K562 (cell line): ENCODE results near the gene CAMK2G. TPM values are rescaled to one million over a fixed set of nuclear protein-coding genes. Genes with fewer than 3 reads are reported as not detected.

Experiments used
- ATAC-seq: fragments of 200-7000 bp; cut with Tn5 transposase; 3 replicates; pipeline ENCODE4 v1.9.1; 2020; ENCODE audit warnings: moderate library complexity
- BruUV-seq: library from RNA; stranded (reverse); fragments of 400-500 nt; replicated peaks from 2 replicates; lab custom pipeline; 2021; lab: Mats Ljungman, UMichigan
- CTCF ChIA-PET: fragments of 300-600 bp; formaldehyde crosslinking; extraction: SDS; loops from one replicate; lab custom pipeline; 2021; ENCODE audit warnings: low intra/inter-chr PET ratio; lab: Yijun Ruan, JAX
- POLR2A ChIA-PET: fragments of 300-600, 350-650 bp; sonication (Branson Sonifier 250); formaldehyde crosslinking; extraction: SDS; loops from one replicate; lab custom pipeline; 2021; ENCODE audit warnings: antibody characterized with exemption, inconsistent platforms; lab: Yijun Ruan, JAX
- DNase-seq, 4 experiments: peaks; one replicate each; pipeline versions ENCODE4 v3.0.0 to v3.0.0-alpha.2; 2011 to 2018; ENCODE audit warnings: low spot score in 3 of 4, mixed read lengths in 3 of 4; ENCODE audit errors: extremely low read depth in 1 of 4
- FAIRE-seq: peaks from 2 replicates; lab custom pipeline; 2011; peaks lifted over from hg19 to GRCh38; lab: Jason Lieb, UNC
- H2AFZ ChIP-seq: 2 replicates; pipeline ENCODE4 v1.6.0; 2011; ENCODE audit warnings: low read depth, low read length, control low read depth, inconsistent platforms
- H3K27ac ChIP-seq: fragments of 200-600 bp; 3 replicates; pipeline ENCODE4 v1.8.0; 2011; ENCODE audit warnings: low read depth, mild to moderate bottlenecking, control low read depth, inconsistent platforms, low read length, moderate library complexity, mixed read lengths; ENCODE audit errors: extremely low read depth
- H3K27me3 ChIP-seq, 2 experiments: fragments of 300-600 bp in 1 of 2; 2 replicates in 1 of 2; 3 replicates in 1 of 2; pipeline versions ENCODE4 v1.6.0 to v1.8.0; 2011; ENCODE audit warnings: inconsistent platforms in 2 of 2, low read length in 2 of 2, mild to moderate bottlenecking in 1 of 2, mixed read lengths in 1 of 2, moderate library complexity in 1 of 2; ENCODE audit not compliant: control insufficient read depth in 2 of 2, insufficient read depth in 2 of 2
- H3K36me3 ChIP-seq: fragments of 300-600 bp; 3 replicates; pipeline ENCODE4 v1.8.0; 2011; ENCODE audit warnings: mild to moderate bottlenecking, low read length, inconsistent platforms; ENCODE audit not compliant: control insufficient read depth, insufficient read depth
- H3K4me1 ChIP-seq, 2 experiments: fragments of 200-600 bp in 1 of 2; replicated peaks in 1 of 2; 2 replicates in 1 of 2; 3 replicates in 1 of 2; pipeline versions ENCODE4 v1.5.1 to v1.8.0; 2011; ENCODE audit warnings: inconsistent platforms in 2 of 2, low read length in 2 of 2, mild to moderate bottlenecking in 1 of 2, mixed read lengths in 1 of 2, moderate library complexity in 1 of 2; ENCODE audit not compliant: control insufficient read depth in 2 of 2, insufficient read depth in 2 of 2
- H3K4me2 ChIP-seq: 2 replicates; pipeline ENCODE4 v1.6.1; 2011; ENCODE audit warnings: low read length, control low read depth, inconsistent platforms, mixed read lengths; ENCODE audit not compliant: insufficient read depth
- H3K4me3 ChIP-seq: fragments of 200-600 bp; sonication (generic), shearing (Covaris generic); 2 replicates; pipeline ENCODE4 v1.5.1; 2016; ENCODE audit warnings: control low read depth, inconsistent platforms
- H3K79me2 ChIP-seq: fragments of 200-600 bp; 3 replicates; pipeline ENCODE4 v1.8.0; 2011; ENCODE audit warnings: low read length, inconsistent platforms; ENCODE audit not compliant: control insufficient read depth, insufficient read depth
- H3K9ac ChIP-seq, 2 experiments: 2 replicates each; pipeline versions ENCODE4 v1.6.0 to v1.6.1; 2011; ENCODE audit warnings: low read depth in 2 of 2, low read length in 2 of 2, control low read depth in 1 of 2, inconsistent platforms in 1 of 2, mild to moderate bottlenecking in 1 of 2, mixed read lengths in 1 of 2; ENCODE audit not compliant: insufficient read depth in 1 of 2
- H3K9me1 ChIP-seq: one replicate; pipeline ENCODE4 v1.6.0; 2011; ENCODE audit warnings: inconsistent platforms, mild to moderate bottlenecking, low read length, moderate library complexity; ENCODE audit not compliant: control insufficient read depth, insufficient read depth
- H3K9me3 ChIP-seq: replicated peaks from 2 replicates; pipeline ENCODE4 v1.5.1; 2011; ENCODE audit warnings: low read depth, low read length, inconsistent platforms; ENCODE audit not compliant: control insufficient read depth, insufficient read depth
- H4K20me1 ChIP-seq: replicated peaks from 2 replicates; pipeline ENCODE4 v1.6.1; 2011; ENCODE audit warnings: low read length, inconsistent platforms, mixed read lengths; ENCODE audit not compliant: control insufficient read depth, insufficient read depth
- ATF7 ChIP-seq: fragments of 450-650 bp; IDR thresholded peaks from 2 replicates; pipeline ENCODE4 v1.7.1; 2014; ENCODE audit warnings: mild to moderate bottlenecking, moderate library complexity
- CAMTA2 ChIP-seq: fragments of 250-450 bp; sonication (Bioruptor Pico); conservative IDR thresholded peaks from 2 replicates; pipeline ENCODE4 v1.5.1; 2022
- CBFA2T3 ChIP-seq: fragments of 450-650 bp; IDR thresholded peaks from 2 replicates; pipeline ENCODE4 v1.6.1; 2017
- ETV5 ChIP-seq: sonication (generic); formaldehyde crosslinking; IDR thresholded peaks from 2 replicates; pipeline ENCODE4 v1.4.0; 2020; ENCODE audit warnings: low read depth, mild to moderate bottlenecking, missing genetic modification reagents
- EZH2 ChIP-seq: IDR thresholded peaks from 2 replicates; pipeline ENCODE4 v1.6.1; 2012; ENCODE audit warnings: low read depth, mild to moderate bottlenecking, inconsistent platforms, low read length, borderline replicate concordance
- GATAD2B ChIP-seq: fragments of 450-650 bp; IDR thresholded peaks from 2 replicates; pipeline ENCODE4 v1.6.1; 2017; ENCODE audit warnings: mild to moderate bottlenecking, borderline replicate concordance
- HIVEP1 ChIP-seq: fragments of 250-450 bp; sonication (Bioruptor Pico); IDR thresholded peaks from 2 replicates; pipeline ENCODE4 v1.4.0; 2020; ENCODE audit warnings: mild to moderate bottlenecking
- IFI16 ChIP-seq: fragments of 250-450 bp; sonication (Bioruptor Pico); IDR thresholded peaks from 2 replicates; pipeline ENCODE4 v2.1.2; 2022; ENCODE audit warnings: mild to moderate bottlenecking, inconsistent platforms
- MEF2A ChIP-seq: IDR thresholded peaks from 2 replicates; pipeline ENCODE4 v1.6.1; 2011; ENCODE audit warnings: low read depth, mild to moderate bottlenecking, low read length, moderate library complexity; ENCODE audit not compliant: control insufficient read depth
- MEF2D ChIP-seq: conservative IDR thresholded peaks from 2 replicates; pipeline ENCODE4 v1.6.1; 2016; ENCODE audit warnings: low read depth, missing genetic modification characterization, missing compliant biosample characterization
- MIER1 ChIP-seq: fragments of 450-650 bp; IDR thresholded peaks from 2 replicates; pipeline ENCODE4 v1.6.1; 2016; ENCODE audit warnings: antibody characterized with exemption, mild to moderate bottlenecking, low read depth
- RAD21 ChIP-seq, 2 experiments: fragments of 250-450 bp in 1 of 2; fragments of 450-650 bp in 1 of 2; sonication (Bioruptor Pico) in 1 of 2; formaldehyde crosslinking in 1 of 2; IDR thresholded peaks in 1 of 2; conservative IDR thresholded peaks in 1 of 2; 2 replicates each; pipeline versions ENCODE4 v1.4.0 to v1.8.0; 2020 to 2022; ENCODE audit warnings: mild to moderate bottlenecking in 2 of 2, moderate library complexity in 1 of 2
- SMAD2 ChIP-seq: fragments of 150-350 bp; IDR thresholded peaks from 2 replicates; pipeline ENCODE4 v1.6.1; 2014; ENCODE audit warnings: low read depth, mild to moderate bottlenecking, low read length
- TAL1 ChIP-seq: fragments of 450-650 bp; IDR thresholded peaks from 2 replicates; pipeline ENCODE4 v1.6.1; 2016; ENCODE audit warnings: mild to moderate bottlenecking
- ZNF785 ChIP-seq: fragments of 250-450 bp; sonication (Bioruptor Pico); IDR thresholded peaks from 2 replicates; pipeline ENCODE4 v1.4.0; 2020; ENCODE audit warnings: mild to moderate bottlenecking
- ZZZ3 ChIP-seq: fragments of 450-650 bp; IDR thresholded peaks from 2 replicates; pipeline ENCODE4 v1.6.1; 2016; ENCODE audit warnings: antibody characterized with exemption, mild to moderate bottlenecking, moderate library complexity
- WGBS: fragments of 100-300 bp; shearing (Covaris generic); methylation state at CpG from one replicate; pipeline ENCODE4 v1.1.6; 2016; ENCODE audit warnings: low coverage, mixed read lengths; ENCODE audit not compliant: insufficient coverage; ENCODE audit errors: missing lambda C conversion rate; 5-methylcytosine and 5-hydroxymethylcytosine counted together
- in situ Hi-C: fragments of 300-500 bp; cut with MboI; formaldehyde crosslinking; loops from 4 replicates; pipeline ENCODE4 v1.15.0; 2018; ENCODE audit warnings: inconsistent platforms, mixed read lengths
- intact Hi-C: fragments of 100-400 bp; cut with micrococcal nuclease; formaldehyde crosslinking; loops from 2 replicates; pipeline ENCODE4 v1.14.2; 2022
- polyA plus RNA-seq, 8 experiments: library from polyadenylated mRNA; depleted of rRNA in 4 of 8; stranded (reverse) in 5 of 8; unstranded in 3 of 8; fragments of >200 nt; fragmentation: Nextera tagmentation in 2 of 8; fragmentation: Illumina TruSeq in 1 of 8; extraction: Ambion mirVana in 2 of 8; extraction: Trizol in 1 of 8; gene quantifications; 2 replicates each; pipeline versions ENCODE4 v1.2.1 to v1.2.3, GENCODE V29; 2011 to 2014; ENCODE audit warnings: inconsistent platforms in 1 of 8, missing spikeins in 1 of 8
- total RNA-seq, 7 experiments: library from RNA; depleted of rRNA in 6 of 7; stranded (reverse); fragments of >200 nt in 6 of 7; fragmentation: Illumina TruSeq in 2 of 7; extraction: Trizol in 2 of 7; gene quantifications; 2 replicates each; pipeline versions ENCODE4 v1.2.1 to v1.2.3, GENCODE V29; 2011 to 2021; ENCODE audit warnings: low replicate concordance in 1 of 7
- TF ChIP-seq, protein P1 (sequence below): sonication (generic); formaldehyde crosslinking; IDR thresholded peaks from 2 replicates; pipeline ENCODE4 v1.9.0; 2022; ENCODE audit warnings: mild to moderate bottlenecking, missing genetic modification reagents
- TF ChIP-seq, protein P2 (sequence below): fragments of 450-650 bp; IDR thresholded peaks from 2 replicates; pipeline ENCODE4 v1.6.1; 2016; ENCODE audit warnings: low read depth, mild to moderate bottlenecking, moderate library complexity
- TF ChIP-seq, protein P3 (sequence below): fragments of 450-650 bp; conservative IDR thresholded peaks from 2 replicates; pipeline ENCODE4 v1.6.1; 2016; ENCODE audit warnings: missing genetic modification characterization, low read depth, mild to moderate bottlenecking, missing compliant biosample characterization, moderate library complexity
- TF ChIP-seq, protein P4 (sequence below): fragments of 450-650 bp; formaldehyde crosslinking; IDR thresholded peaks from 2 replicates; pipeline ENCODE4 v1.4.0; 2020; ENCODE audit warnings: mild to moderate bottlenecking, moderate library complexity

The CAMK2G gene
- total and polyA plus RNA-seq, 9 of the 15 experiments (the other 6 are each of a cell fraction or from before 2014, with no cell fraction given): 9.0 to 37.9 (median 32.6) TPM

DNA sequence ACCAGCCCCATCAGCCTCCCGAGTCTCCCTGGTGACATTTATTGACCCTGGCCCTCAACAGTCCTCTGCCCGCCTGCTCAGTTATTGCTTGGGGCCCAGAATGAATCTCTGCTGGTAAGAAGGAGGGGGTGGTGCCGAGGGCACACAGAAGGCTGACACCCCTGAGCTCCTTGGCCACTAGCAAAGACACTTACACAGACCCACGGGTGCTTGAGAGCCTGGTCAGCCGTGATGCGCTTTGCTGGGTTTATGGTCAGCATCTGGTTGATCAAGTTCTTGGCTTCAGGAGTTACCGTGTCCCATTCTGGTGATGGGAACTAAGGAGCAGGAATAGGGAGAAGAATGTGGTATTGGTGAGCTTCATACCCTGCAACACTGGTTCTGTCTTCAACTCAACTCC lies 27.3 kb downstream of the CAMK2G start:
- no peak overlapping the region for H2AFZ ChIP-seq
- H3K9me1 ChIP-seq: no peaks in the 10 kb centered on the region
- no TSS peak for BruUV-seq
- no peaks in the 10 kb centered on the region for H3K79me2 ChIP-seq
- ATAC-seq (no peak), DNase-seq (no peak), FAIRE-seq (no peak)
- H3K4me1 ChIP-seq: peaks cover 0 to 7% of the 10 kb centered on the region in 2 experiments; a peak in 2 of 5 replicates
- no peaks in the 10 kb centered on the region for H3K9me3 ChIP-seq
- peaks cover 9% of the 10 kb centered on the region; the same call in 1 of the 2 replicates for H4K20me1 ChIP-seq
- no peak overlapping the region for H3K4me2 ChIP-seq
- WGBS: 93% methylated on average over 7 of the region's 7 CpGs
- ChIA-PET CTCF (no interaction called here), POLR2A (interaction anchor here (0.5 to 1.2 kb wide), 2 partner anchors 14 kb away, joined by 3 to 5 read pairs; no protein-coding TSS in a partner anchor)
- H3K36me3 ChIP-seq: peaks cover 68% of the 10 kb centered on the region
- H3K27ac ChIP-seq: no peak overlapping the region
- intact Hi-C loops: no loop called here
- no peaks in the 10 kb centered on the region for H3K27me3 ChIP-seq
- in situ Hi-C loops: loop anchor here (5.0 to 10.0 kb wide), 2 partner anchors 35 to 1238 kb away; no protein-coding TSS in a partner anchor
- H3K4me3 ChIP-seq: no peak overlapping the region
- TF ChIP-seq ATF7 (no peak), MIER1 (no peak), IFI16 (CRISPR knock-in tag) (no peak), GATAD2B (no peak), ZNF785 (CRISPR knock-in tag) (no peak), MEF2D (tag) (no peak), SMAD2 (no peak), ZZZ3 (no peak), MEF2A (no peak), RAD21 (CRISPR knock-in tag; conservative IDR thresholded peaks at IDR 0.05 in 1 of 2, IDR thresholded peaks at IDR 0.05 in 1 of 2) (no peak), ETV5 (CRISPR knock-in tag) (no peak), EZH2 (no peak), CBFA2T3 (no peak), TAL1 (no peak), HIVEP1 (CRISPR knock-in tag) (no peak), CAMTA2 (CRISPR knock-in tag) (no peak)
- TF ChIP-seq, protein P1, sequence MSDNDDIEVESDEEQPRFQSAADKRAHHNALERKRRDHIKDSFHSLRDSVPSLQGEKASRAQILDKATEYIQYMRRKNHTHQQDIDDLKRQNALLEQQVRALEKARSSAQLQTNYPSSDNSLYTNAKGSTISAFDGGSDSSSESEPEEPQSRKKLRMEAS (CRISPR knock-in tag): no peak
- TF ChIP-seq, protein P2, sequence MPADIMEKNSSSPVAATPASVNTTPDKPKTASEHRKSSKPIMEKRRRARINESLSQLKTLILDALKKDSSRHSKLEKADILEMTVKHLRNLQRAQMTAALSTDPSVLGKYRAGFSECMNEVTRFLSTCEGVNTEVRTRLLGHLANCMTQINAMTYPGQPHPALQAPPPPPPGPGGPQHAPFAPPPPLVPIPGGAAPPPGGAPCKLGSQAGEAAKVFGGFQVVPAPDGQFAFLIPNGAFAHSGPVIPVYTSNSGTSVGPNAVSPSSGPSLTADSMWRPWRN: no peak
- TF ChIP-seq, protein P3, sequence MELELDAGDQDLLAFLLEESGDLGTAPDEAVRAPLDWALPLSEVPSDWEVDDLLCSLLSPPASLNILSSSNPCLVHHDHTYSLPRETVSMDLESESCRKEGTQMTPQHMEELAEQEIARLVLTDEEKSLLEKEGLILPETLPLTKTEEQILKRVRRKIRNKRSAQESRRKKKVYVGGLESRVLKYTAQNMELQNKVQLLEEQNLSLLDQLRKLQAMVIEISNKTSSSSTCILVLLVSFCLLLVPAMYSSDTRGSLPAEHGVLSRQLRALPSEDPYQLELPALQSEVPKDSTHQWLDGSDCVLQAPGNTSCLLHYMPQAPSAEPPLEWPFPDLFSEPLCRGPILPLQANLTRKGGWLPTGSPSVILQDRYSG (tag): no peak
- TF ChIP-seq, protein P4, sequence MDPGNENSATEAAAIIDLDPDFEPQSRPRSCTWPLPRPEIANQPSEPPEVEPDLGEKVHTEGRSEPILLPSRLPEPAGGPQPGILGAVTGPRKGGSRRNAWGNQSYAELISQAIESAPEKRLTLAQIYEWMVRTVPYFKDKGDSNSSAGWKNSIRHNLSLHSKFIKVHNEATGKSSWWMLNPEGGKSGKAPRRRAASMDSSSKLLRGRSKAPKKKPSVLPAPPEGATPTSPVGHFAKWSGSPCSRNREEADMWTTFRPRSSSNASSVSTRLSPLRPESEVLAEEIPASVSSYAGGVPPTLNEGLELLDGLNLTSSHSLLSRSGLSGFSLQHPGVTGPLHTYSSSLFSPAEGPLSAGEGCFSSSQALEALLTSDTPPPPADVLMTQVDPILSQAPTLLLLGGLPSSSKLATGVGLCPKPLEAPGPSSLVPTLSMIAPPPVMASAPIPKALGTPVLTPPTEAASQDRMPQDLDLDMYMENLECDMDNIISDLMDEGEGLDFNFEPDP (CRISPR knock-in tag): no peak
- H3K9ac ChIP-seq: no peak overlapping the region
